Suprapubic skin (tissue), 4 donors: ENCODE measurements around the gene MAPRE2.

Source experiments
- CTCF ChIP-seq, 2 donors: fragments of 200-600 bp in 1 of 2; fragments of 450-650 bp in 1 of 2; sonication (generic) in 1 of 2; IDR thresholded peaks; one replicate each; pipeline ENCODE4 v1.5.1; 2016 to 2019; ENCODE audit warnings: antibody characterized with exemption in 2 of 2, mild to moderate bottlenecking in 1 of 2, moderate library complexity in 1 of 2
- EP300 ChIP-seq: sonication (generic); formaldehyde crosslinking; IDR thresholded peaks from one replicate; pipeline ENCODE4 v1.6.1; 2017; ENCODE audit warnings: antibody characterized with exemption
- POLR2A ChIP-seq, 2 donors: fragments of 450-650 bp; IDR thresholded peaks; one replicate each; pipeline ENCODE4 v1.6.1; 2017; ENCODE audit warnings: antibody characterized with exemption in 2 of 2, mild to moderate bottlenecking in 2 of 2, moderate library complexity in 2 of 2
- POLR2AphosphoS5 ChIP-seq, 3 donors: sonication (generic); formaldehyde crosslinking; IDR thresholded peaks; one replicate each; pipeline ENCODE4 v1.6.1; 2017; ENCODE audit warnings: antibody characterized with exemption in 3 of 3

DNA sequence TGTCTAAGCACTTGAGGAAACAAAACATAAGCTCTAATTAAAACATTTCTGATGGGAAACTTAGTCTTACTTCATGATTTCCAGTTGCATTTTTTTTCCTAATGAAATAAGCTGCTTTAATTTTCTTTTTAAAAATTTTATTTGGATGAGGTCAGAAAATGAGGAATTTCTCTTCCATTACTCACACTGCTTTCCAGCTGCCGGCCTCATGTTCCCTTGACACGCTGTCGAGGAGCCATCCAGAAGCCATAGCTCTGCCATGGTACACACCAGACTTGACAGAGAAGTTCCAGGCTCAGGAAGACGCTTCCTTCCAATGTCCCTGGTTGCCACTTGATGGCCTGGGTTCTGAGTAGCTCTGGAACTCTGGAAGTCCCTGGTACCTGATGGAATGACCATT is 12.1 kb upstream of the MAPRE2 start:
- TF ChIP-seq POLR2A (IDR thresholded peaks at IDR 0.05), result no peak
- TF ChIP-seq CTCF (IDR thresholded peaks at IDR 0.05), result no peak
- no peak for TF ChIP-seq POLR2AphosphoS5 (IDR thresholded peaks at IDR 0.05)
- no peak for TF ChIP-seq EP300
